ENCODE measurements around the gene PLCH2.

GRCh38 chr1:2447276-2448097, 28.6 kb upstream of the PLCH2 start:
- TF ChIP-seq RAD21 (IDR thresholded peaks at IDR 0.05; ENCODE audit: low read depth) (no peak), TAF1 (IDR thresholded peaks at IDR 0.05; ENCODE audit: low read depth) (no peak), EGR1 (IDR thresholded peaks at IDR 0.05) (no peak), MAX (IDR thresholded peaks at IDR 0.05) (no peak), YY1 (IDR thresholded peaks at IDR 0.05; ENCODE audit: low read depth) (no peak), EP300 (IDR thresholded peaks at IDR 0.05; ENCODE audit: borderline replicate concordance) (no peak), CEBPB (IDR thresholded peaks at IDR 0.05) (no peak), NFIC (IDR thresholded peaks at IDR 0.05) (no peak), CREB1 (IDR thresholded peaks at IDR 0.05; ENCODE audit: low read depth) (no peak), FOXM1 (IDR thresholded peaks at IDR 0.05; ENCODE audit: borderline replicate concordance, low read depth) (no peak), ZBTB7A (IDR thresholded peaks at IDR 0.05; ENCODE audit: low read depth) (no peak), REST (IDR thresholded peaks at IDR 0.05; ENCODE audit: low read depth) (no peak)
